ENCODE data around the gene AP3M1.

The AP3M1 gene

GRCh38 chr10:74110120-74110519, 40.5 kb downstream of the AP3M1 start:
- DNase-seq = no peak

- no peak for DNase-seq
Observed at GRCh38 chr10:74109452-74109851, 41.2 kb downstream of the AP3M1 start.

GRCh38 chr10:74107391-74107790, 43.2 kb downstream of the AP3M1 start:
- no peak for DNase-seq

- no peak for DNase-seq
Observed at GRCh38 chr10:74104996-74105395, 45.6 kb downstream of the AP3M1 start.

GRCh38 chr10:74104480-74104879, 46.1 kb downstream of the AP3M1 start:
- DNase-seq = no peak

- no peak for DNase-seq
Observed at GRCh38 chr10:74103560-74104258, 46.9 kb downstream of the AP3M1 start.

- no peak for DNase-seq
Observed at GRCh38 chr10:74099836-74100235, 50.8 kb downstream of the AP3M1 start.

GRCh38 chr10:74099420-74099819, 51.2 kb downstream of the AP3M1 start:
- no peak for DNase-seq

- DNase-seq = no peak
Observed at GRCh38 chr10:74097776-74098175, 52.9 kb downstream of the AP3M1 start.

- DNase-seq = no peak
Observed at GRCh38 chr10:74096777-74097176, 53.9 kb downstream of the AP3M1 start.

- DNase-seq = no peak
Observed at GRCh38 chr10:74094231-74094630, 56.4 kb downstream of the AP3M1 start.

- DNase-seq = no peak
Observed at GRCh38 chr10:74093530-74094164, 57.0 kb downstream of the AP3M1 start.

GRCh38 chr10:74092372-74092771, 58.3 kb downstream of the AP3M1 start:
- no peak for DNase-seq

- DNase-seq = no peak
Observed at GRCh38 chr10:74088722-74089121, 61.9 kb downstream of the AP3M1 start.

GRCh38 chr10:74086317-74086716, 64.3 kb downstream of the AP3M1 start:
- no peak for DNase-seq

GRCh38 chr10:74084955-74085354, 65.7 kb downstream of the AP3M1 start:
- no peak for DNase-seq

GRCh38 chr10:74083304-74083703, 67.3 kb downstream of the AP3M1 start:
- DNase-seq = no peak

- DNase-seq = no peak
Observed at GRCh38 chr10:74081941-74082718, 68.5 kb downstream of the AP3M1 start.

- DNase-seq = peak; percentile 16
Observed at GRCh38 chr10:74081192-74081803, 69.3 kb downstream of the AP3M1 start.

GRCh38 chr10:74079936-74080590, 70.6 kb downstream of the AP3M1 start:
- DNase-seq = no peak

- no peak for DNase-seq
Observed at GRCh38 chr10:74079028-74079935, 71.3 kb downstream of the AP3M1 start.

GRCh38 chr10:74078037-74078436, 72.6 kb downstream of the AP3M1 start:
- DNase-seq = peak; percentile 8

All from effector CD4-positive, alpha-beta T cell (primary cell).